ENCODE results near the gene SSH2.
A peak's percentile ranks its signal among the peaks of the same experiment; 100 is the strongest.
"Not testable (repeated sequence)": the region's sequence is repeated elsewhere in the genome, so short reads cannot be mapped to it uniquely, and the experiment has no call there.

SSH2 gene

GRCh38 chr17:29930409-29931010 is 482 bp upstream of the SSH2 start:
- DNase-seq, result no peak

GRCh38 chr17:29929006-29929532 is 959 bp downstream of the SSH2 start:
- DNase-seq, result peak; percentile 18

GRCh38 chr17:29927546-29927945 is 2.5 kb downstream of the SSH2 start:
- DNase-seq, result no peak

DNA sequence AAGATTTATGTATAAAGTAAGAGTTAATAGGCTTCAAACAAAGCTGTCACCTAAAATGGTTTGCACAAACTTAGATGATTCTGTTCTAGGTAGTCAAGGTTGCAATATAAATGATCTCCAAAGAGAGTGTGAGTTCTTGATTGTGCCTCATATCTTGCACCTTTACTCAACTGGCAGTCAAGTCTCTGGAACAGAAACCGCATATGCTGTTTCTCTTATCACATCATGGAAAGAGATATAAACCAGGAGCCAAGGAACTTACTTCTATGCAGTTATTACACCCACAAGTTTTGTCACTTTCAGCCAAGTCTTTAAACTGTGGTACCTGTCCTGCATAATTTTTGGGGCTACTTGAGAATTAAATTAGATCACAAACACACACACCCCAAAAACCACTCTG is 5.2 kb downstream of the SSH2 start:
- no peak for DNase-seq

DNA sequence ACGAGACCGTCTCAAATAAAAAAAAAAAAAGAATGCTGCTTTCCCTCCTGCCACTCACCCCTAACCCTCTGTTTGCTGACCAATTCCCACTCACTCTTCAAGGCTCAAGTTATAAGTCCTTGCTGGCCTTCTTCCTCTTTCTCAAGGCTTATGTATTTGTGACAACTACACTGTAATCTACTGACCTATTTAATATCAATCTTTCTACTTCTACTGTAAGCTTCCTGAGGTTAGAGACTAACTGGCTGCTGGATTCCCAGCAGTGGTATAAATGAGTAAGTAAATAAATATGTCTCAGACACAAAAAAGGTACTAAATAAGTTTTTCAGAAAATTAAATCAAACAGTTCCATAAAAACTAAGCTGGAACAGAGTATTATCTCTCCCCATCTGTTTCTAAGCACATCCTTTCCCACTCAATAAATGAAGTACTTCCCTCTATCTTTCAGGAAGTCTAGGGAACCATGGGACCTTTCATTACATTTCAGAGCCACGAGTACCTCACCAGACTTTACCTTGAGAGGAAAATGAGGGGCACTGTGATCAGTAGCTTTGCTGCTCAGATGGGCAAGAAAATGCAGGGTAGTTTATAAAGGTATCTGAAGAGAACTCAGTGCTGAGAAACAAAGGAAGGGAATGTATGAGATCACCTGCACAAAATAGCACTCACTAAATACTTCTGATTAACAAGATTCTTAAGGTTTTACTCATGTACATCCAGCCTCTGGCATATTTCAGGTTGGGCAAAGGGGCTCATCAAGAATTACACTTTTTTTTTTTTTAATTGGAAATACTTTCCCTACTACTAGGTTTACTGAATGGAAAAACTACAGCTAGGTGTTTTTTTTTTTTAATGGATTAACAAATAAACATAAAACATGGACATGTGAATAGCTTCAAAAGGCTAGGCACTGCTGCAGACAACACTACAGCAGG is 10.8 kb downstream of the SSH2 start:
- DNase-seq, result peak; percentile 61

- no peak for DNase-seq
Observed at GRCh38 chr17:29918016-29918415, 12.0 kb downstream of the SSH2 start.

GRCh38 chr17:29914819-29915537 is 15.1 kb downstream of the SSH2 start:
- no peak for DNase-seq

GRCh38 chr17:29911641-29912177 is 18.3 kb downstream of the SSH2 start:
- DNase-seq, result peak; percentile 6

- DNase-seq, result no peak
Observed at GRCh38 chr17:29909236-29910003, 20.6 kb downstream of the SSH2 start.

DNA sequence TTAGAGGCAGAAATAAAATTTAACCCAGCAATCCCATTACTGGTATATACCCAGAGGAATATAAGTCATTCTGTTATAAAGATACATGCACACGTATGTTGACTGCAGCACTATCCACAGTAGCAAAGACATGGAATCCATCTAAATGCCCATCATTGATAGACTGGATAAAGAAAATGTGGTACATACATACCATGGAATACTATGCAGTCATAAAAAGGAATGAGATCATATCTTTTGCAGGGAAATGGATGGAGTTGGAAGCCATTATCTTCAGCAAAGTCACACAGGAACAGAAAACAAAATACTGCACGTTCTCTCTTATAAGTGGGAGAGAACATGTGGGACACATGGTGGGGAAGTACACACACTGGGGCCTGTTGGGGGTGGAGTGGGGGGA is 23.1 kb downstream of the SSH2 start:
- no peak for DNase-seq

- DNase-seq, result no peak
Observed at GRCh38 chr17:29905879-29906167, 24.2 kb downstream of the SSH2 start.

- DNase-seq, result no peak
Observed at GRCh38 chr17:29905086-29905878, 24.7 kb downstream of the SSH2 start.

GRCh38 chr17:29903471-29903870 is 26.6 kb downstream of the SSH2 start:
- no peak for DNase-seq

- DNase-seq, result not testable (repeated sequence)
Observed at GRCh38 chr17:29897136-29897535, 32.9 kb downstream of the SSH2 start.

GRCh38 chr17:29892201-29892600 is 37.8 kb downstream of the SSH2 start:
- DNase-seq, result no peak

DNA sequence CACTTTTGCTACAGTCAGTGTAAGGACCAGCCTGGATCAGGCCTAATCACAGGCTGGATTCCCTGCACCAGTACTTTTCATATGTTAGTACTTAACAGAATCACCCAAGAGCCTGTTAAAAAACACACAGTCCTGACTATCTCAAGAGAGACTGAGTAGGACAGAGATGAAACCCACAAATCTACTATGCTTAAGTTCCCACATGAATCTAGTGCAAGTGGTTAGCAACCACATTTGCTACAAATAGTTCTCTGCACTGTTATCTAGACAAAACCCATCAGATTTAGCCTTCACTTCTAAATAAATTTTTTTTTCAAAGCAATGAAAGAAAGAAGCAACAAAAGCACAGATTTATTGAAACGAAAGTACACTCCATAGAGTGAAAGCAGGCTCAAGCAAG is 38.9 kb downstream of the SSH2 start:
- DNase-seq, result no peak

DNA sequence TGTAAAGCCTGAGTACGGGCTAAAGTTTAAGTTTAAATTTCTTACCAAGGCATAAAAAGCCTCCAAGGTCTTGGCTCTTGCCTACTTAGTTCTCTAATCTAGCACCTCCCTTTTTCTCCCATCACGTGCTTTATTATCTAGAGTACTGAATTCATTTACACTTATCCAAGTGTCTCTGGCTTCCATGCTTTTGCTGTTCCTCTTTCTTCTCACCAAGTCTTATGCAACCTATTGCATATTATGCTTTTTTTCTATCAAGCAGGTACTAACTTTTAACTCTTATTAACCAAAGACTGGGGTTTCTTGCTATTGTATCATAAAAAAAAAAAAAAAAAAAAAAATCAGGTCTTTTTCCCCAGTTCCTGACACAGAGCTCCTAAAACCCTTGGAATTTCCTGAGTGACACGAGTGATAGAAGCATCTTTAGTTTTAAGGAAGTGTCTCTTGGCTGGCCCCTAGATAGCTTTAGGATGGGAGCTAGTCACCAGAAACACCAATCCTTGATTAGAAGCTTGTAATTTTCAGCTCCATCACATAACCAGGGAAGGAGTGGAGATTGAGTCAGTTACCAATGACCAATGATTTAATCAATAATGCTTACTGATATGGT is 44.9 kb downstream of the SSH2 start:
- DNase-seq, result no peak

DNA sequence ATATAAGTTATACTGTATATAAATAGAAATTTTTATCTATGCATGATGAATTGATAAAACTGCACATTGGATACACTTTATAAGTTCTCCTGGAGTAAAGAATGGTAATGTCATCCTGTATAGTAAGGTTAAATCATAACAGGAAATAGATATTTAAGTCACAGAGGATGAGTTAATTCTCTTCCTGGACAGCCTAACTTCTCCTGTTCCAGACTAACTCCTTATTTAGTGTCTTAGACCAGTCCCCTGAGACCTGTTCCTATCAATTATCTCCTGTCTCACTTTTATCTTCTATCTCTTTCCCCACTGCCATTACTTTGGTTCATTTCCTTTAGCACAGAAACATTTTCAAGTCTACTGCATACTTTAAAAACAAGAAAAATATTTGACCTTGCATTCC is 46.5 kb downstream of the SSH2 start:
- peak; percentile 41 for DNase-seq

GRCh38 chr17:29881256-29881655 is 48.8 kb downstream of the SSH2 start:
- DNase-seq, result no peak

DNA sequence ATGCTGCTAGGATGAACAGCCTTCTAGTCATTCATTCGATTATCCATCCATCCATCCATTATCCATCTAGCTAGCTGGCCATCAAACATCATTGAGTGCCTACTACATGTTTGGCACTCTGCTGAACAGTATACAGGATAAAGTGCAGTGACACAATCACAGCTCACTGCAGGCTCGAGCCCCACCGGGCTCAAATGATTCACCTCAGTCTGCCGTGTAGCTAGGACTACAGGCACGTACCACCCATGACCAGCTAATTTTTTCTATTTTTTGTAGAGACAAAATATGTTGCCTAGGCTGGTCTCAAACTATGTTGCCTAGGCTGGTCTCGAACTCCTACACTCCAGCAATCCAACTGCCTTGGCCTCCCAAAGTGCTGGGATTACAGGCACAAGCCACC is 50.0 kb downstream of the SSH2 start:
- DNase-seq, result no peak

Measured in fibroblast of skin of abdomen (primary cell).